Activated B cell treated with CpG ODN at 0.5 μM for 24 hours (primary cell): ENCODE measurements around the gene DCST2. TPM values are rescaled to one million over a fixed set of nuclear protein-coding genes. Genes with fewer than 3 reads are reported as not detected.

ENCODE experiments used
- ATAC-seq: fragments of 200-7000 bp; cut with Tn5 transposase; one replicate; pipeline ENCODE4 v1.10.0; 2021; ENCODE audit warnings: low read depth, mild to moderate bottlenecking, moderate library complexity
- CTCF ChIA-PET: fragments of 350-600 bp; sonication (Branson Sonifier 250); formaldehyde crosslinking; loops from one replicate; lab custom pipeline; 2021; ENCODE audit warnings: antibody characterized with exemption; lab: Charles Lee
- POLR2A ChIA-PET: fragments of 350-600 bp; sonication (Branson Sonifier 250); formaldehyde crosslinking; loops from one replicate; lab custom pipeline; 2021; ENCODE audit warnings: antibody characterized with exemption; lab: Charles Lee
- DNase-seq: peaks from one replicate; pipeline ENCODE4 v3.0.0; 2022
- H3K27ac Mint-ChIP-seq: one replicate; pipeline ENCODE4 v1.8.0; 2020; ENCODE audit warnings: mixed read lengths
- H3K27me3 Mint-ChIP-seq: one replicate; pipeline ENCODE4 v1.8.0; 2021; ENCODE audit warnings: mixed read lengths
- H3K36me3 Mint-ChIP-seq: one replicate; pipeline ENCODE4 v1.8.0; 2021; ENCODE audit warnings: low read depth, mixed read lengths
- H3K4me1 Mint-ChIP-seq: one replicate; pipeline ENCODE4 v1.8.0; 2021; ENCODE audit warnings: mixed read lengths
- H3K4me3 Mint-ChIP-seq: one replicate; pipeline ENCODE4 v1.8.0; 2020; ENCODE audit warnings: mild to moderate bottlenecking, mixed read lengths
- H3K9me3 Mint-ChIP-seq: one replicate; pipeline ENCODE4 v1.8.0; 2020; ENCODE audit warnings: mixed read lengths
- intact Hi-C: fragments of 100-400 bp; cut with micrococcal nuclease; formaldehyde crosslinking; loops from one replicate; pipeline ENCODE4 v1.15.1; 2024
- total RNA-seq: library from RNA; stranded (reverse); gene quantifications from 2 replicates; pipeline ENCODE4 v1.2.3, GENCODE V29; 2022
- TF ChIP-seq, protein P1 (sequence below): fragments of 200-600 bp; IDR thresholded peaks from one replicate; pipeline ENCODE4 v1.8.0; 2022; ENCODE audit warnings: antibody characterized with exemption, mild to moderate bottlenecking

The DCST2 gene
- total RNA-seq, 1 donor from 2014 or later = 1.0 TPM

DNA sequence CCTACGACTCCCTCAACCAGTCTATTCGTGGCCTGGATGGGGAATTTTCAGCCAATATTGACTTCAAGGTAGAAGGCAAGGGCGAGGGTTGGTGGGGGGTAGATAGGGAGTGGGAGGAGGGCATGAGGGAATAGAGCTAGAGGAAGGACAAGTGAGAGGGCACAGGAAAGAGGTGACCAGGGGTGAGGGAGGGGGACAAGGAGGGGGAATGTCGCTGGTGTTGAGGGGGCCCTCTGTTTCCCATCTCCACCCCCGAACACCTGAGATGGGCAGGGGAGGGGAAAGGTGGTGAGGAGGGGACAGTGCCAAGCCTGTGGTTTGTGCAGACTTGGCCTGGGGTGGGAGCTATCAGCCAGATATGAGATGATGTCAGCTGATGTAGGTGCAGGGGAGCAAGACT, 9.2 kb upstream of the DCST2 start:
- POLR2A ChIA-PET = no interaction called here

DNA sequence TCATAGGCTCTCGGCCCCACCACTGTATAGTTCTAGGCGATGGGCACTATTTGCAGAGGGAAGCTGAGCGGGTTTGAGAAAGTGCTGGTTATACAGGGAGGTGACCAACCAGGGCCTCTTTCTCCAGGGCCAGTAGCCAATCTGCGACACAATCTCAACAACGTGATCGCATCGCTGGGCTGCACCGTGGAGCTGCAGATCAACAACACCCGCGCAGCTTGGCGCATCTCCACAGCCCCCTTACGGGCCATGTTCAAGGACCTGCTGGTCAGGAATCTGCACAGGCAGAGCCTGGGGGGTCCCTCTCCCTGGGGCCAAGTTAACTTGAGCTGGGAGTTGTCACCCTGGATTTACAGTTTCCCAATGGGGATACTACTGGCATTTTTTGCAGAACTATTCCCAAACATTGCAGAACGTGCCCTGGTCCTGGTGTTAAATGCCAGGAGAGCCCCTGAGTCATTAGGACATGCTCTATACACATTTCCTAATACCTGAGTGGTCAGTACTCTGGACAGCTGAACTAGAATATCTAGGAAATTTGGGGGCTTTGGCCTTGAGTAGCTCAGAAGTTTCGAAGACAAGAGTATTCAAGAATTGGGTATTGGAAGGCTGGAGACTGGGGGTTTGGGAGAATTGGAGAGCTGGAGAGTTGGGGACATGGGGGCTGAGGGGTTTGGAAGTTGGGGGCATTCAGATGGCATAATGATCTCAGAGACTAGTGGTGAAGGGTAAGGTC, 6.9 kb upstream of the DCST2 start:
- TF ChIP-seq, protein P1, sequence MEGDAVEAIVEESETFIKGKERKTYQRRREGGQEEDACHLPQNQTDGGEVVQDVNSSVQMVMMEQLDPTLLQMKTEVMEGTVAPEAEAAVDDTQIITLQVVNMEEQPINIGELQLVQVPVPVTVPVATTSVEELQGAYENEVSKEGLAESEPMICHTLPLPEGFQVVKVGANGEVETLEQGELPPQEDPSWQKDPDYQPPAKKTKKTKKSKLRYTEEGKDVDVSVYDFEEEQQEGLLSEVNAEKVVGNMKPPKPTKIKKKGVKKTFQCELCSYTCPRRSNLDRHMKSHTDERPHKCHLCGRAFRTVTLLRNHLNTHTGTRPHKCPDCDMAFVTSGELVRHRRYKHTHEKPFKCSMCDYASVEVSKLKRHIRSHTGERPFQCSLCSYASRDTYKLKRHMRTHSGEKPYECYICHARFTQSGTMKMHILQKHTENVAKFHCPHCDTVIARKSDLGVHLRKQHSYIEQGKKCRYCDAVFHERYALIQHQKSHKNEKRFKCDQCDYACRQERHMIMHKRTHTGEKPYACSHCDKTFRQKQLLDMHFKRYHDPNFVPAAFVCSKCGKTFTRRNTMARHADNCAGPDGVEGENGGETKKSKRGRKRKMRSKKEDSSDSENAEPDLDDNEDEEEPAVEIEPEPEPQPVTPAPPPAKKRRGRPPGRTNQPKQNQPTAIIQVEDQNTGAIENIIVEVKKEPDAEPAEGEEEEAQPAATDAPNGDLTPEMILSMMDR = no peak
- Mint-ChIP-seq H3K27ac (no peak overlapping the region), H3K27me3 (peaks cover 8% of the 10 kb centered on the region), H3K36me3 (no peaks in the 10 kb centered on the region), H3K4me3 (no peak overlapping the region), H3K4me1 (peaks cover 4% of the 10 kb centered on the region), H3K9me3 (no peaks in the 10 kb centered on the region)
- no peak for DNase-seq
- ATAC-seq = no peak
- intact Hi-C loops = no loop called here
- POLR2A ChIA-PET = interaction anchor here (0.6 kb wide), 1 partner anchor 30 kb away, joined by 3 read pairs; no protein-coding TSS in a partner anchor
- CTCF ChIA-PET = interaction anchor here (9.6 kb wide), 1 partner anchor 20 kb away, joined by 101 read pairs; the partner anchor contains the start of gene EFNA4

More for the DNA sequence above, 9.2 kb upstream of the DCST2 start:
- peaks cover 4% of the 10 kb centered on the region for H3K4me1 Mint-ChIP-seq
- no peak overlapping the region for H3K4me3 Mint-ChIP-seq
- H3K9me3 Mint-ChIP-seq = no peaks in the 10 kb centered on the region
- TF ChIP-seq, protein P1 = no peak
- peaks cover 8% of the 10 kb centered on the region for H3K27me3 Mint-ChIP-seq
- no peak for ATAC-seq
- CTCF ChIA-PET = interaction anchor here (0.9 to 9.6 kb wide), 2 partner anchors 18 to 42 kb away, joined by 4 to 101 read pairs; partner anchors contain the start of gene EFNA4
- DNase-seq = no peak
- intact Hi-C loops = no loop called here
- no peaks in the 10 kb centered on the region for H3K36me3 Mint-ChIP-seq
- no peak overlapping the region for H3K27ac Mint-ChIP-seq

DNA sequence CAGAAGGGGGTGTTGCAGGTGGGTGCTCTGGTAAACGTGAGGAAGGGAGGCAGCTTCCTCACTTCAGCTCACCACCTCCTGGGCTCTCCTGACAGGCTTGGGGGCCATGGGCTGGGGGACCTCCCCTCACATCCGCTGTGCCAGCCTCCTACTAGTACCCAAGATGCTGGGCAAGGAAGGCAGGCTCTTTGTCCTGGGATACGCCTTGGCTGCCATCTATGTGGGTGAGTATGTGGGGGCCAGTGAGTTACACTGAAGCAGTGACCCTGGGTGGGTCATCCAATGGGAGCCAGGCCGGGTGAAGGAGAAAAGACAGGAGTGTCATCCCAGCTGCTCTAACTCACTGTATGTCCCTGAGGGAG, 5.7 kb upstream of the DCST2 start:
- no peak overlapping the region for H3K4me3 Mint-ChIP-seq
- H3K36me3 Mint-ChIP-seq = no peaks in the 10 kb centered on the region
- CTCF ChIA-PET = interaction anchor here (1.5 kb wide), 1 partner anchor 22 kb away, joined by 7 read pairs; no protein-coding TSS in a partner anchor
- H3K27ac Mint-ChIP-seq = no peak overlapping the region
- DNase-seq (no peak), ATAC-seq (no peak)
- intact Hi-C loops = no loop called here
- no peaks in the 10 kb centered on the region for H3K9me3 Mint-ChIP-seq
- POLR2A ChIA-PET = interaction anchor here (0.7 kb wide), 1 partner anchor 72 kb away, joined by 6 read pairs; no protein-coding TSS in a partner anchor
- no peaks in the 10 kb centered on the region for H3K4me1 Mint-ChIP-seq
- TF ChIP-seq, protein P1 = no peak
- H3K27me3 Mint-ChIP-seq = peaks cover 8% of the 10 kb centered on the region

DNA sequence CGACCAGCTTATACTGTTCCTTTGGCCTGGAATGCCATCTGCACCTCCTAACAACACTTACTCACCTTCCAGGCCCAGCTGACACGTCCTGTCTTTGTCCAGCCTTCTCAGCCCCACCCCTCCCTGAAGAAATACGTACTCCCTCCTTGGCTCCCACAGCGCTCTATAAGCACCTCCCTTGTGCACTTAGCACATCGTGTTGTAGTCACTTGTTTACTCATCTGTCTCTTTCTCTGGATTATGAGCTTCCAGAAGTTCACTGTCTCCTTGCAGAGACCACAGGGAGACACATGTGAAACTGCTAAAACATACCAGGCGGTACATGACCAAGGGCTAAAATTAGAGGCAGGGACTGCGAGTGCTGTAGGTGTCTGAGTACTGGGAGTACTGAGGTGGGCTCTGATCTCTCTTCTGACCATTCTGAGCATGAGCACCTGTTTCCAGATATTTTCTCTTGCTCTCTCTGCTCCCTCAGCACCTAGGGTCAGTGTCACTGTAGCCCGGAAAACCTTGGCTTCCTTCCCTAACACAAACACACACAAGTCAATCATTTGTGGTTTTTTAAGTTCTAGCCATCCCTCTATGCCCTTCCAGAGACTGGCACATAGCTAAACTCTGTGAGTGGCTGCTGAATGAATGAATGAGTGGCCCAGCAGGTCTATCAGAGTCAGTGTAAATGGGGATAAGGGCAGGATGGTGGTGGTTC, 5.2 kb upstream of the DCST2 start:
- DNase-seq (no peak), ATAC-seq (no peak)
- CTCF ChIA-PET = interaction anchor here (0.8 to 1.5 kb wide), 2 partner anchors 12 to 23 kb away, joined by 3 to 7 read pairs; partner anchors contain the start of gene ADAM15
- Mint-ChIP-seq H3K4me3 (no peak overlapping the region), H3K27me3 (peaks cover 8% of the 10 kb centered on the region), H3K36me3 (no peaks in the 10 kb centered on the region), H3K27ac (no peak overlapping the region), H3K4me1 (no peaks in the 10 kb centered on the region), H3K9me3 (no peaks in the 10 kb centered on the region)
- POLR2A ChIA-PET = no interaction called here
- TF ChIP-seq, protein P1 = no peak
- intact Hi-C loops = no loop called here
